Endothelial cell of umbilical vein (primary cell): ENCODE results near the gene NUBP1. TPM values are rescaled to one million over a fixed set of nuclear protein-coding genes. Genes with fewer than 3 reads are reported as not detected.

Experiments used
- BruUV-seq: library from RNA; stranded (reverse); fragments of 400-500 nt; replicated peaks from 2 replicates; lab custom pipeline; 2021; lab: Mats Ljungman, UMichigan
- CTCF ChIA-PET: fragments of 300-600, 350-600 bp; sonication (Branson Sonifier 250); formaldehyde crosslinking; loops from one replicate; lab custom pipeline; 2021; ENCODE audit warnings: antibody characterized with exemption, inconsistent platforms; lab: Charles Lee
- POLR2A ChIA-PET: fragments of 300-600, 350-600 bp; sonication (Branson Sonifier 250); formaldehyde crosslinking; loops from one replicate; lab custom pipeline; 2021; ENCODE audit warnings: antibody characterized with exemption, inconsistent platforms; lab: Charles Lee
- DNase-seq: peaks from one replicate; pipeline ENCODE4 v3.0.0-alpha.2; 2011; ENCODE audit warnings: low read depth, low spot score
- FAIRE-seq: peaks from 2 replicates; lab custom pipeline; 2011; peaks lifted over from hg19 to GRCh38; lab: Jason Lieb, UNC
- H2AFZ ChIP-seq: 2 replicates; pipeline ENCODE4 v1.6.0; 2012; ENCODE audit warnings: low read depth, low read length, control low read depth, inconsistent platforms
- H3K27ac ChIP-seq: 2 replicates; pipeline ENCODE4 v1.5.1; 2011; ENCODE audit warnings: low read depth, mild to moderate bottlenecking, control low read depth, low read length, moderate library complexity; ENCODE audit not compliant: insufficient read depth
- H3K27me3 ChIP-seq, 2 experiments: 2 replicates each; pipeline versions ENCODE4 v1.6.0 to v1.6.1; 2011; ENCODE audit warnings: low read length in 2 of 2, mixed read lengths in 1 of 2; ENCODE audit not compliant: control insufficient read depth in 2 of 2, insufficient read depth in 2 of 2
- H3K36me3 ChIP-seq, 2 experiments: 2 replicates in 1 of 2; 3 replicates in 1 of 2; pipeline ENCODE4 v1.5.1; 2011; ENCODE audit warnings: low read length in 2 of 2, mild to moderate bottlenecking in 1 of 2, moderate library complexity in 1 of 2; ENCODE audit not compliant: control insufficient read depth in 2 of 2, insufficient read depth in 2 of 2; ENCODE audit errors: extremely low read depth in 1 of 2
- H3K4me1 ChIP-seq: 3 replicates; pipeline ENCODE4 v1.5.1; 2011; ENCODE audit warnings: mild to moderate bottlenecking, low read length; ENCODE audit not compliant: control insufficient read depth, insufficient read depth; ENCODE audit errors: extremely low read depth
- H3K4me2 ChIP-seq: 2 replicates; pipeline ENCODE4 v1.6.1; 2011; ENCODE audit warnings: low read length, control low read depth, mixed read lengths; ENCODE audit not compliant: insufficient read depth
- H3K4me3 ChIP-seq, 3 experiments: fragments of 200-600 bp in 1 of 3; sonication (generic), shearing (Covaris generic) in 1 of 3; replicated peaks in 1 of 3; 2 replicates each; pipeline ENCODE4 v1.5.1; 2011 to 2016; ENCODE audit warnings: control low read depth in 3 of 3, low read length in 3 of 3, mild to moderate bottlenecking in 2 of 3, inconsistent platforms in 1 of 3, low read depth in 1 of 3, moderate library complexity in 1 of 3; ENCODE audit not compliant: insufficient read depth in 1 of 3
- H3K79me2 ChIP-seq: 2 replicates; pipeline ENCODE4 v1.6.0; 2012; ENCODE audit warnings: low read length, inconsistent platforms; ENCODE audit not compliant: control insufficient read depth, insufficient read depth
- H3K9ac ChIP-seq: replicated peaks from 2 replicates; pipeline ENCODE3; 2011; ENCODE audit warnings: low read length, control low read depth; ENCODE audit not compliant: insufficient read depth; ENCODE audit errors: extremely low read depth
- H3K9me1 ChIP-seq: replicated peaks from 3 replicates; pipeline ENCODE4 v1.6.0; 2011; ENCODE audit warnings: mild to moderate bottlenecking, low read length; ENCODE audit not compliant: control insufficient read depth, insufficient read depth; ENCODE audit errors: extremely low read depth
- H3K9me3 ChIP-seq: replicated peaks from 2 replicates; pipeline ENCODE4 v1.5.1; 2012; ENCODE audit warnings: low read length, inconsistent platforms; ENCODE audit not compliant: control insufficient read depth, insufficient read depth
- H4K20me1 ChIP-seq: replicated peaks from 2 replicates; pipeline ENCODE3; 2011; ENCODE audit warnings: mild to moderate bottlenecking, low read length; ENCODE audit not compliant: control insufficient read depth, insufficient read depth; ENCODE audit errors: extremely low read depth
- EZH2 ChIP-seq: IDR thresholded peaks from 2 replicates; pipeline ENCODE4 v1.6.1; 2012; ENCODE audit warnings: borderline replicate concordance, low read depth, mild to moderate bottlenecking, moderate library complexity, low read length, inconsistent platforms; ENCODE audit not compliant: severe bottlenecking
- FOS ChIP-seq: IDR thresholded peaks from 2 replicates; pipeline ENCODE4 v1.6.1; 2011; ENCODE audit warnings: mild to moderate bottlenecking, low read length, moderate library complexity, borderline replicate concordance; ENCODE audit not compliant: insufficient read depth
- GATA2 ChIP-seq: IDR thresholded peaks from 2 replicates; pipeline ENCODE4 v1.7.0; 2011; ENCODE audit warnings: low read depth, mild to moderate bottlenecking, moderate library complexity, mixed read lengths, low read length; ENCODE audit not compliant: insufficient read length, insufficient read depth
- JUN ChIP-seq: IDR thresholded peaks from 2 replicates; pipeline ENCODE4 v1.6.1; 2011; ENCODE audit warnings: borderline replicate concordance, low read depth; ENCODE audit not compliant: insufficient read length, insufficient read depth
- MYC ChIP-seq: IDR thresholded peaks from one replicate; pipeline ENCODE4 v1.6.1; 2011; ENCODE audit warnings: mild to moderate bottlenecking, low read depth, low read length
- POLR2A ChIP-seq: IDR thresholded peaks from 2 replicates; pipeline ENCODE4 v1.6.1; 2012; ENCODE audit warnings: low read depth, mild to moderate bottlenecking, control low read depth, low read length
- POLR2AphosphoS5 ChIP-seq: IDR thresholded peaks from 2 replicates; pipeline ENCODE4 v1.6.1; 2012; ENCODE audit warnings: low read depth, mild to moderate bottlenecking, control low read depth, low read length, moderate library complexity; ENCODE audit not compliant: insufficient read depth
- dilution Hi-C: fragments of 300-500 bp; cut with MboI; formaldehyde crosslinking; loops from one replicate; pipeline ENCODE4 v1.15.0; 2019; ENCODE audit warnings: low sequenced_read_pairs; ENCODE audit not compliant: extremely low pct_ligation_motif_present
- intact Hi-C: fragments of 100-400 bp; cut with micrococcal nuclease; formaldehyde crosslinking; loops from one replicate; pipeline ENCODE4 v1.10.0; 2022
- polyA plus RNA-seq, 4 experiments: library from polyadenylated mRNA; depleted of rRNA in 3 of 4; stranded (reverse) in 3 of 4; unstranded in 1 of 4; fragments of >200 nt; gene quantifications; 2 replicates each; pipeline versions ENCODE4 v1.2.1 to v1.2.3, GENCODE V29; 2011 to 2012; ENCODE audit warnings: missing spikeins in 1 of 4
- total RNA-seq: library from RNA; stranded (reverse); gene quantifications from 2 replicates; pipeline ENCODE4 v1.2.3, GENCODE V29; 2021
- TF ChIP-seq, protein P1 (sequence below), 2 donors: IDR thresholded peaks; 1 replicate in 1 of 2; 2 replicates in 1 of 2; pipeline ENCODE4 v1.5.1; 2011; ENCODE audit warnings: low read length in 2 of 2, mild to moderate bottlenecking in 2 of 2, moderate library complexity in 2 of 2, control low read depth in 1 of 2, inconsistent platforms in 1 of 2, low read depth in 1 of 2; ENCODE audit not compliant: insufficient read depth in 1 of 2; ENCODE audit errors: extremely low read depth in 1 of 2
- TF ChIP-seq, protein P2 (sequence below): IDR thresholded peaks from 2 replicates; pipeline ENCODE4 v1.6.1; 2011; ENCODE audit not compliant: insufficient read depth, insufficient read length

The NUBP1 gene
- total and polyA plus RNA-seq, 2 donors (not counting 3 experiments of a cell fraction or from before 2014, with no cell fraction given) = 23.6 to 30.8 TPM

DNA sequence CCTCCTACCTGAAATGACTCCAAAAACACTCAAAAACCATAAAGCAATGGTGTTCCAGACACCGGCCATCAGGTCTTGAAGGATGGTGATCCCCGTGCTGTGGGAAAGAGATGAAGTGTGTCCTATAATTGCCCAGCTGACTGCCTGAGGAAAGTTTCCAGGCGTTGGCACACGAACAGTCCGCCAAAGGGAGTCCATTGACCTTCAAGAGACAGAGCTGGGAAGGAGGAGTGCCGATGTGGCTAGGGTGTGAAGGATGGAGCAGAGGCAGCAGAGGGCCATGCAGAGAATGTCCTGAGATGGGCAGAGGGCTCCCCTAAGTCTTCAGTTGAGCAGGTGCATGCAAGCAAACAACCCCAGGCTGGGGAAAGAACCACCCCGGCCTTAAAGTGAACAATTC, 11.9 kb upstream of the NUBP1 start:
- Histone ChIP-seq H3K4me3 (no peak overlapping the region), H2AFZ (no peak overlapping the region), H3K4me2 (no peak overlapping the region), H3K36me3 (no peaks in the 10 kb centered on the region), H4K20me1 (no peaks in the 10 kb centered on the region), H3K27me3 (no peaks in the 10 kb centered on the region), H3K4me1 (no peaks in the 10 kb centered on the region), H3K79me2 (no peaks in the 10 kb centered on the region), H3K27ac (no peak overlapping the region), H3K9ac (no peak overlapping the region), H3K9me3 (no peaks in the 10 kb centered on the region), H3K9me1 (no peaks in the 10 kb centered on the region)
- POLR2A ChIA-PET = no interaction called here
- DNase-seq (no peak), FAIRE-seq (no peak)
- CTCF ChIA-PET = interaction anchor here (0.8 to 1.8 kb wide), 6 partner anchors 187 to 1593 kb away, joined by 3 to 27 read pairs (median 6); no protein-coding TSS in a partner anchor
- no peak for TF ChIP-seq GATA2
- no peak for TF ChIP-seq MYC
- TF ChIP-seq POLR2A = no peak
- TF ChIP-seq FOS = no peak
- TF ChIP-seq, protein P1, sequence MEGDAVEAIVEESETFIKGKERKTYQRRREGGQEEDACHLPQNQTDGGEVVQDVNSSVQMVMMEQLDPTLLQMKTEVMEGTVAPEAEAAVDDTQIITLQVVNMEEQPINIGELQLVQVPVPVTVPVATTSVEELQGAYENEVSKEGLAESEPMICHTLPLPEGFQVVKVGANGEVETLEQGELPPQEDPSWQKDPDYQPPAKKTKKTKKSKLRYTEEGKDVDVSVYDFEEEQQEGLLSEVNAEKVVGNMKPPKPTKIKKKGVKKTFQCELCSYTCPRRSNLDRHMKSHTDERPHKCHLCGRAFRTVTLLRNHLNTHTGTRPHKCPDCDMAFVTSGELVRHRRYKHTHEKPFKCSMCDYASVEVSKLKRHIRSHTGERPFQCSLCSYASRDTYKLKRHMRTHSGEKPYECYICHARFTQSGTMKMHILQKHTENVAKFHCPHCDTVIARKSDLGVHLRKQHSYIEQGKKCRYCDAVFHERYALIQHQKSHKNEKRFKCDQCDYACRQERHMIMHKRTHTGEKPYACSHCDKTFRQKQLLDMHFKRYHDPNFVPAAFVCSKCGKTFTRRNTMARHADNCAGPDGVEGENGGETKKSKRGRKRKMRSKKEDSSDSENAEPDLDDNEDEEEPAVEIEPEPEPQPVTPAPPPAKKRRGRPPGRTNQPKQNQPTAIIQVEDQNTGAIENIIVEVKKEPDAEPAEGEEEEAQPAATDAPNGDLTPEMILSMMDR (IDR thresholded peaks at IDR 0.05; ENCODE audit: extremely low read depth in 1 of 2, insufficient read depth in 1 of 2, low read depth in 1 of 2, low read length in 2 of 2) = no peak
- TF ChIP-seq, protein P2, sequence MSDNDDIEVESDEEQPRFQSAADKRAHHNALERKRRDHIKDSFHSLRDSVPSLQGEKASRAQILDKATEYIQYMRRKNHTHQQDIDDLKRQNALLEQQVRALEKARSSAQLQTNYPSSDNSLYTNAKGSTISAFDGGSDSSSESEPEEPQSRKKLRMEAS = no peak
- no peak for TF ChIP-seq JUN
- TF ChIP-seq EZH2 = no peak
- no peak for TF ChIP-seq POLR2AphosphoS5
- intact Hi-C loops = no loop called here
- dilution Hi-C loops = no loop called here
- no TSS peak for BruUV-seq
